Activated B cell treated with CpG ODN at 0.5 μM for 24 hours (primary cell): Measurements from ENCODE around the gene ZNF664. TPM values are rescaled to one million over a fixed set of nuclear protein-coding genes. Genes with fewer than 3 reads are reported as not detected.

Source experiments
- ATAC-seq: fragments of 200-7000 bp; cut with Tn5 transposase; one replicate; pipeline ENCODE4 v1.10.0; 2021; ENCODE audit warnings: low read depth, mild to moderate bottlenecking, moderate library complexity
- CTCF ChIA-PET: fragments of 350-600 bp; sonication (Branson Sonifier 250); formaldehyde crosslinking; loops from one replicate; lab custom pipeline; 2021; ENCODE audit warnings: antibody characterized with exemption; lab: Charles Lee
- POLR2A ChIA-PET: fragments of 350-600 bp; sonication (Branson Sonifier 250); formaldehyde crosslinking; loops from one replicate; lab custom pipeline; 2021; ENCODE audit warnings: antibody characterized with exemption; lab: Charles Lee
- DNase-seq: peaks from one replicate; pipeline ENCODE4 v3.0.0; 2022
- H3K27ac Mint-ChIP-seq: one replicate; pipeline ENCODE4 v1.8.0; 2020; ENCODE audit warnings: mixed read lengths
- H3K27me3 Mint-ChIP-seq: one replicate; pipeline ENCODE4 v1.8.0; 2021; ENCODE audit warnings: mixed read lengths
- H3K36me3 Mint-ChIP-seq: one replicate; pipeline ENCODE4 v1.8.0; 2021; ENCODE audit warnings: low read depth, mixed read lengths
- H3K4me1 Mint-ChIP-seq: one replicate; pipeline ENCODE4 v1.8.0; 2021; ENCODE audit warnings: mixed read lengths
- H3K4me3 Mint-ChIP-seq: one replicate; pipeline ENCODE4 v1.8.0; 2020; ENCODE audit warnings: mild to moderate bottlenecking, mixed read lengths
- H3K9me3 Mint-ChIP-seq: one replicate; pipeline ENCODE4 v1.8.0; 2020; ENCODE audit warnings: mixed read lengths
- CTCF ChIP-seq: fragments of 200-600 bp; IDR thresholded peaks from one replicate; pipeline ENCODE4 v1.8.0; 2022; ENCODE audit warnings: antibody characterized with exemption, mild to moderate bottlenecking
- intact Hi-C: fragments of 100-400 bp; cut with micrococcal nuclease; formaldehyde crosslinking; loops from one replicate; pipeline ENCODE4 v1.15.1; 2024
- total RNA-seq: library from RNA; stranded (reverse); gene quantifications from 2 replicates; pipeline ENCODE4 v1.2.3, GENCODE V29; 2022

Gene ZNF664
- total RNA-seq, 1 donor from 2014 or later, result 40.7 TPM

- DNase-seq (no peak), ATAC-seq (no peak)
- Mint-ChIP-seq H3K9me3 (no peaks in the 10 kb centered on the region), H3K36me3 (peaks cover 24% of the 10 kb centered on the region), H3K27ac (no peak overlapping the region), H3K27me3 (no peaks in the 10 kb centered on the region), H3K4me3 (no peak overlapping the region), H3K4me1 (no peaks in the 10 kb centered on the region)
- intact Hi-C loops, result no loop called here
- CTCF ChIA-PET, result no interaction called here
- POLR2A ChIA-PET, result no interaction called here
- no peak for TF ChIP-seq CTCF
Observed at GRCh38 chr12:123949770-123950165, 23.2 kb upstream of the ZNF664 start.

- Mint-ChIP-seq H3K27ac (no peak overlapping the region), H3K27me3 (no peaks in the 10 kb centered on the region), H3K4me1 (no peaks in the 10 kb centered on the region), H3K9me3 (no peaks in the 10 kb centered on the region), H3K36me3 (peaks cover 17% of the 10 kb centered on the region), H3K4me3 (no peak overlapping the region)
- POLR2A ChIA-PET, result no interaction called here
- no peak for TF ChIP-seq CTCF
- ATAC-seq, result no peak
- intact Hi-C loops, result no loop called here
- CTCF ChIA-PET, result interaction anchor here (1.0 kb wide), 1 partner anchor 35 kb away, joined by 3 read pairs; no protein-coding TSS in a partner anchor
- DNase-seq, result no peak
Observed at GRCh38 chr12:123950476-123951349, 22.3 kb upstream of the ZNF664 start.

- no peak overlapping the region for H3K27ac Mint-ChIP-seq
- CTCF ChIA-PET, result interaction anchor here (1.0 kb wide), 1 partner anchor 34 kb away, joined by 3 read pairs; no protein-coding TSS in a partner anchor
- DNase-seq (no peak), ATAC-seq (no peak)
- intact Hi-C loops, result no loop called here
- POLR2A ChIA-PET, result no interaction called here
- no peak for TF ChIP-seq CTCF
- no peaks in the 10 kb centered on the region for H3K9me3 Mint-ChIP-seq
- H3K36me3 Mint-ChIP-seq, result peaks cover 11% of the 10 kb centered on the region
- H3K4me1 Mint-ChIP-seq, result no peaks in the 10 kb centered on the region
- no peak overlapping the region for H3K4me3 Mint-ChIP-seq
- no peaks in the 10 kb centered on the region for H3K27me3 Mint-ChIP-seq
Observed at GRCh38 chr12:123951467-123951866, 21.5 kb upstream of the ZNF664 start.

GRCh38 chr12:123952037-123952436, 21.0 kb upstream of the ZNF664 start:
- H3K9me3 Mint-ChIP-seq, result no peaks in the 10 kb centered on the region
- CTCF ChIA-PET, result interaction anchor here (1.0 kb wide), 1 partner anchor 33 kb away, joined by 3 read pairs; no protein-coding TSS in a partner anchor
- H3K4me1 Mint-ChIP-seq, result no peaks in the 10 kb centered on the region
- no peak for TF ChIP-seq CTCF
- peaks cover 11% of the 10 kb centered on the region for H3K36me3 Mint-ChIP-seq
- H3K4me3 Mint-ChIP-seq, result no peak overlapping the region
- POLR2A ChIA-PET, result no interaction called here
- DNase-seq (no peak), ATAC-seq (no peak)
- no peak overlapping the region for H3K27ac Mint-ChIP-seq
- no peaks in the 10 kb centered on the region for H3K27me3 Mint-ChIP-seq
- intact Hi-C loops, result no loop called here

GRCh38 chr12:123954647-123955350, 18.2 kb upstream of the ZNF664 start:
- CTCF ChIA-PET, result no interaction called here
- ATAC-seq, result no peak
- no peak for TF ChIP-seq CTCF
- H3K9me3 Mint-ChIP-seq, result no peaks in the 10 kb centered on the region
- POLR2A ChIA-PET, result no interaction called here
- no peak overlapping the region for H3K27ac Mint-ChIP-seq
- no peaks in the 10 kb centered on the region for H3K4me1 Mint-ChIP-seq
- intact Hi-C loops, result no loop called here
- no peak for DNase-seq
- H3K36me3 Mint-ChIP-seq, result peaks cover 2% of the 10 kb centered on the region
- H3K4me3 Mint-ChIP-seq, result no peak overlapping the region
- no peaks in the 10 kb centered on the region for H3K27me3 Mint-ChIP-seq
